ENCODE data around the gene CCNY. TPM values are rescaled to one million over a fixed set of nuclear protein-coding genes. Genes with fewer than 3 reads are reported as not detected.
"Not testable (repeated sequence)": the region's sequence is repeated elsewhere in the genome, so short reads cannot be mapped to it uniquely, and the experiment has no call there.

The CCNY gene
- total and polyA plus RNA-seq, 2 of the 13 experiments (the other 11 are each of a cell fraction or from before 2014, with no cell fraction given) = 48.2 to 54.7 TPM

DNA sequence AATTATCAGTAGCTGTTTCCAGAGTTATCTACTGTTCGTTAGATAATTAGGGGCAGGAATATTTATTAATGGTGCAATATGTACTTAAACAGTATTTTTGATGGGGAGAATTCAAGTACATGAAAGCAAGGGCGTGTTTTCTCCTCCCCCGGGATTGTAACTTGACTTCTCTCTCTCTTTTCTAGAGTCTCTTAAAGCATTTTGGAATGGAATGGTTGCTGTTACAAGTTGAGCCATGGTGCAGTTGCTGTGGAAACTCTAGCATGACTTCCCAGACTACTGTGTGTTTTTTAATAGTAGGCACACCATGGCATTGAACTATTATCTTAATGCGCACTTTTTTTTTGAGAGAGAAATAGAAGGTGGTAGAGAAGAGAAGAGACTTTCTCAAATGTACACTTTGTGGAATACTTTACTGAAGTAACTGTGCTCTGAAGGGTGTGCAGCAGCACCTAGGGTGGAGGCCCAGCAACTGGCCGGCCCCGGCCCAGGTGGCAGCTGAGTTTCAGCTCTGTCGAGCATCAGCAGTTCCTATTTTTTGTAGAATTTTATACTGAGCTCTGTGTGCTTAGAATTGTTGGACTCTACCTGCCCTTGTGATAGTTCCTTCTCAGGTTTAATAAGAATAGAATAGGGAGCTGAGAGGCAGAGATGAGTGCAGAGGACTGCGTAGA, 64.4 kb downstream of the CCNY start (continued):
- TF ChIP-seq, protein P1, sequence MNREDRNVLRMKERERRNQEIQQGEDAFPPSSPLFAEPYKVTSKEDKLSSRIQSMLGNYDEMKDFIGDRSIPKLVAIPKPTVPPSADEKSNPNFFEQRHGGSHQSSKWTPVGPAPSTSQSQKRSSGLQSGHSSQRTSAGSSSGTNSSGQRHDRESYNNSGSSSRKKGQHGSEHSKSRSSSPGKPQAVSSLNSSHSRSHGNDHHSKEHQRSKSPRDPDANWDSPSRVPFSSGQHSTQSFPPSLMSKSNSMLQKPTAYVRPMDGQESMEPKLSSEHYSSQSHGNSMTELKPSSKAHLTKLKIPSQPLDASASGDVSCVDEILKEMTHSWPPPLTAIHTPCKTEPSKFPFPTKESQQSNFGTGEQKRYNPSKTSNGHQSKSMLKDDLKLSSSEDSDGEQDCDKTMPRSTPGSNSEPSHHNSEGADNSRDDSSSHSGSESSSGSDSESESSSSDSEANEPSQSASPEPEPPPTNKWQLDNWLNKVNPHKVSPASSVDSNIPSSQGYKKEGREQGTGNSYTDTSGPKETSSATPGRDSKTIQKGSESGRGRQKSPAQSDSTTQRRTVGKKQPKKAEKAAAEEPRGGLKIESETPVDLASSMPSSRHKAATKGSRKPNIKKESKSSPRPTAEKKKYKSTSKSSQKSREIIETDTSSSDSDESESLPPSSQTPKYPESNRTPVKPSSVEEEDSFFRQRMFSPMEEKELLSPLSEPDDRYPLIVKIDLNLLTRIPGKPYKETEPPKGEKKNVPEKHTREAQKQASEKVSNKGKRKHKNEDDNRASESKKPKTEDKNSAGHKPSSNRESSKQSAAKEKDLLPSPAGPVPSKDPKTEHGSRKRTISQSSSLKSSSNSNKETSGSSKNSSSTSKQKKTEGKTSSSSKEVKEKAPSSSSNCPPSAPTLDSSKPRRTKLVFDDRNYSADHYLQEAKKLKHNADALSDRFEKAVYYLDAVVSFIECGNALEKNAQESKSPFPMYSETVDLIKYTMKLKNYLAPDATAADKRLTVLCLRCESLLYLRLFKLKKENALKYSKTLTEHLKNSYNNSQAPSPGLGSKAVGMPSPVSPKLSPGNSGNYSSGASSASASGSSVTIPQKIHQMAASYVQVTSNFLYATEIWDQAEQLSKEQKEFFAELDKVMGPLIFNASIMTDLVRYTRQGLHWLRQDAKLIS (CRISPR knock-in tag; IDR thresholded peaks at IDR 0.05) = no peak

DNA sequence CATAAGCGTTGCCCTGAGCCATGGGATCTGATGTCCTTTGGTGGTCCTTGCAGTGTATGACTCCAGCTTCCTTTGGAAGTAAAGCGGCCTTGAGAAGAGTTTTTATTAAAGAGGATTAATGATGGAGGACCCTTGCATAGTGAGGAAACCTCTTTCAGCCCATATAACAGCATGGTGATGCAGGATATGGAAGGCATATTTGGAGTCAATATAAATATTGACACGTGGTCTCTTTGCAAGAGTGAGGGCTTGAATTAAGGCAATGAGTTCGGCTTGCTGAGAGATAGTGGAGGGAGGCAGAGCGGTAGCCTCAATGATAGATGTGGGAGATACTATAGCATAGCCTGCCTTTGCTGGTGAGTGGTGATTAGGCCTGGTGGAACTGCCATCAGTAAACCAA, 67.2 kb downstream of the CCNY start:
- intact Hi-C loops (cut with micrococcal nuclease; ENCODE audit: unreplicated experiment); FAIRE-seq; BruUV-seq (replicated peaks); H3K36me3 ChIP-seq (replicated peaks in 1 of 2; ENCODE audit: control insufficient read depth in 1 of 2, insufficient read depth in 2 of 2, low read length in 2 of 2); H3K4me2 ChIP-seq (ENCODE audit: low read depth, low read length); POLR2A ChIA-PET; H3K9me3 ChIP-seq (ENCODE audit: low read length); H3K27ac ChIP-seq (ENCODE audit: extremely low read length, insufficient read depth, low read length); in situ Hi-C loops (cut with HindIII; ENCODE audit: extremely low pct_ligation_motif_present, low pct_unique_long_range_greater_than_20kb); H4K20me1 ChIP-seq (ENCODE audit: insufficient read depth, low read length); H3K4me3 ChIP-seq (replicated peaks in 1 of 3; ENCODE audit: insufficient read depth in 1 of 3, low read depth in 2 of 3, low read length in 3 of 3); H3K27me3 ChIP-seq (ENCODE audit: control insufficient read depth in 1 of 2, insufficient read depth in 2 of 2, low read length in 2 of 2); H3K9ac ChIP-seq (ENCODE audit: insufficient read depth, low read depth, low read length); DNase-seq (ENCODE audit: low spot score); ATAC-seq; H2AFZ ChIP-seq (ENCODE audit: low read length); CTCF ChIA-PET (ENCODE audit: low intra/inter-chr PET ratio, low total read pairs): not testable (repeated sequence)
- H3K4me1 ChIP-seq (ENCODE audit: insufficient read depth, low read length) = peaks cover 30% of the 10 kb centered on the region
- peaks cover 68% of the 10 kb centered on the region for H3K79me2 ChIP-seq (ENCODE audit: insufficient read depth, low read length)
- WGBS (ENCODE audit: low lambda C conversion rate) = 96% methylated on average over 5 of the region's 5 CpGs

DNA sequence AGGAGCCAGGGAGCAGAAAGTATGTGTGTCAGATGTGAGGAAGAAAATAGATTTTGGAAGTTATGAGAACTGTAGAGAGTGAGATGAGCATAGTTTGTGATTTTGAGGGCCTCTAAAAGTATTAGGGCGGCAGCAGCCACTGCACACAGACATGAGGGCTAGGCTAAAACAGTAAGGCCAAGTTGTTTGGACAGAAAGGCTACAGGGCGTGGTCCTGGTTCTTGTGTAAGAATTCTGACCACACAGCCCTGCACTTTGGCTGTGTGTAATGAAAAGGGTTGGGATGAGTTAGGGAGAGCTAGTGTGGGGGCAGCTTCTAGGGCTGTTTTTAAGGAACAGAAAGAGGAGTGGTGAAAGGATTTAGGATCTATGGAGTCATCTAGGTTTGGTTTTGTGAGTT, 67.8 kb downstream of the CCNY start:
- H3K9ac ChIP-seq (ENCODE audit: insufficient read depth, low read depth, low read length); BruUV-seq (replicated peaks); H3K27ac ChIP-seq (ENCODE audit: extremely low read length, insufficient read depth, low read length); POLR2A ChIA-PET; H3K9me3 ChIP-seq (ENCODE audit: low read length); H3K36me3 ChIP-seq (replicated peaks in 1 of 2; ENCODE audit: control insufficient read depth in 1 of 2, insufficient read depth in 2 of 2, low read length in 2 of 2); H3K4me2 ChIP-seq (ENCODE audit: low read depth, low read length); H4K20me1 ChIP-seq (ENCODE audit: insufficient read depth, low read length); CTCF ChIA-PET (ENCODE audit: low intra/inter-chr PET ratio, low total read pairs); H3K27me3 ChIP-seq (ENCODE audit: control insufficient read depth in 1 of 2, insufficient read depth in 2 of 2, low read length in 2 of 2); H2AFZ ChIP-seq (ENCODE audit: low read length); FAIRE-seq; intact Hi-C loops (cut with micrococcal nuclease; ENCODE audit: unreplicated experiment); H3K4me3 ChIP-seq (replicated peaks in 1 of 3; ENCODE audit: insufficient read depth in 1 of 3, low read depth in 2 of 3, low read length in 3 of 3); in situ Hi-C loops (cut with HindIII; ENCODE audit: extremely low pct_ligation_motif_present, low pct_unique_long_range_greater_than_20kb); DNase-seq (ENCODE audit: low spot score); ATAC-seq: not testable (repeated sequence)
- peaks cover 68% of the 10 kb centered on the region for H3K79me2 ChIP-seq (ENCODE audit: insufficient read depth, low read length)
- 88% methylated on average over 2 of the region's 2 CpGs for WGBS (ENCODE audit: low lambda C conversion rate)
- peaks cover 30% of the 10 kb centered on the region for H3K4me1 ChIP-seq (ENCODE audit: insufficient read depth, low read length)

DNA sequence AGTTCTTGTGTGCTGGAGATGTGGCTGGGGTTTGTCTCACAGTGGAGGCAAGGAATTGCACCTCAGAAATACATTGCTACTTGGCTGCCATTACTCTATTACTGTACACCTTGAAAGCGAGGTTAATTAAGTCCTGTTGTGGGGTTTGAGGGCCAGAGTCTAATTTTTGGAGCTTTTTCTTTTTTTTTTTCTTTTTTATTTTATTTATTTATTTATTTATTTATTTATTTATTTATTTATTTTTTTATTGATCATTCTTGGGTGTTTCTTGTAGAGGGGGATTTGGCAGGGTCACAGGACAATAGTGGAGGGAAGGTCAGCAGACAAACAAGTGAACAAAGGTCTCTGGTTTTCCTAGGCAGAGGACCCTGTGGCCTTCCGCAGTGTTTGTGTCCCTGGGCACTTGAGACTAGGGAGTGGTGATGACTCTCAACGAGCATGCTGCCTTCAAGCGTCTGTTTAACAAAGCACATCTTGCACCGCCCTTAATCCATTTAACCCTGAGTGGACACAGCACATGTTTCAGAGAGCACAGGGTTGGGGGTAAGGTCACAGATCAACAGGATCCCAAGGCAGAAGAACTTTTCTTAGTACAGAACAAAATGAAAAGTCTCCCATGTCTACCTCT, 69.8 kb downstream of the CCNY start:
- WGBS (ENCODE audit: low lambda C conversion rate) = 60% methylated on average over 4 of the region's 5 CpGs
- ATAC-seq; POLR2A ChIA-PET; H2AFZ ChIP-seq (ENCODE audit: low read length); H3K27ac ChIP-seq (ENCODE audit: extremely low read length, insufficient read depth, low read length); H3K27me3 ChIP-seq (ENCODE audit: control insufficient read depth in 1 of 2, insufficient read depth in 2 of 2, low read length in 2 of 2); DNase-seq (ENCODE audit: low spot score); H3K9ac ChIP-seq (ENCODE audit: insufficient read depth, low read depth, low read length); intact Hi-C loops (cut with micrococcal nuclease; ENCODE audit: unreplicated experiment); H3K4me2 ChIP-seq (ENCODE audit: low read depth, low read length); H3K9me3 ChIP-seq (ENCODE audit: low read length); FAIRE-seq; in situ Hi-C loops (cut with HindIII; ENCODE audit: extremely low pct_ligation_motif_present, low pct_unique_long_range_greater_than_20kb); H3K4me3 ChIP-seq (replicated peaks in 1 of 3; ENCODE audit: insufficient read depth in 1 of 3, low read depth in 2 of 3, low read length in 3 of 3); H3K36me3 ChIP-seq (replicated peaks in 1 of 2; ENCODE audit: control insufficient read depth in 1 of 2, insufficient read depth in 2 of 2, low read length in 2 of 2); BruUV-seq (replicated peaks); CTCF ChIA-PET (ENCODE audit: low intra/inter-chr PET ratio, low total read pairs): not testable (repeated sequence)
- H3K79me2 ChIP-seq (ENCODE audit: insufficient read depth, low read length) = peaks cover 65% of the 10 kb centered on the region
- H4K20me1 ChIP-seq (ENCODE audit: insufficient read depth, low read length) = peaks cover 11% of the 10 kb centered on the region
- peaks cover 41% of the 10 kb centered on the region for H3K4me1 ChIP-seq (ENCODE audit: insufficient read depth, low read length)

All from HepG2 (cell line).